Sigmoid colon (tissue), 4 donors: ENCODE results near the gene DACT2.

Source experiments
- EP300 ChIP-seq, 4 donors: sonication (generic); formaldehyde crosslinking; IDR thresholded peaks; one replicate each; pipeline ENCODE4 v1.6.1; 2017; ENCODE audit warnings: antibody characterized with exemption in 4 of 4
- POLR2A ChIP-seq, 2 donors: fragments of 450-650 bp; IDR thresholded peaks; one replicate each; pipeline ENCODE4 v1.6.1; 2016; ENCODE audit warnings: antibody characterized with exemption in 2 of 2, mild to moderate bottlenecking in 2 of 2, moderate library complexity in 2 of 2
- POLR2AphosphoS5 ChIP-seq, 4 donors: sonication (generic); formaldehyde crosslinking; IDR thresholded peaks; one replicate each; pipeline ENCODE4 v1.6.1; 2017; ENCODE audit warnings: antibody characterized with exemption in 4 of 4
- TF ChIP-seq, protein P1 (sequence below), 4 experiments: fragments of 450-650 bp in 3 of 4; fragments of 200-600 bp in 1 of 4; IDR thresholded peaks; one replicate each; pipeline ENCODE4 v1.5.1; 2016 to 2019; ENCODE audit warnings: antibody characterized with exemption in 4 of 4, mild to moderate bottlenecking in 3 of 4, moderate library complexity in 2 of 4

DNA sequence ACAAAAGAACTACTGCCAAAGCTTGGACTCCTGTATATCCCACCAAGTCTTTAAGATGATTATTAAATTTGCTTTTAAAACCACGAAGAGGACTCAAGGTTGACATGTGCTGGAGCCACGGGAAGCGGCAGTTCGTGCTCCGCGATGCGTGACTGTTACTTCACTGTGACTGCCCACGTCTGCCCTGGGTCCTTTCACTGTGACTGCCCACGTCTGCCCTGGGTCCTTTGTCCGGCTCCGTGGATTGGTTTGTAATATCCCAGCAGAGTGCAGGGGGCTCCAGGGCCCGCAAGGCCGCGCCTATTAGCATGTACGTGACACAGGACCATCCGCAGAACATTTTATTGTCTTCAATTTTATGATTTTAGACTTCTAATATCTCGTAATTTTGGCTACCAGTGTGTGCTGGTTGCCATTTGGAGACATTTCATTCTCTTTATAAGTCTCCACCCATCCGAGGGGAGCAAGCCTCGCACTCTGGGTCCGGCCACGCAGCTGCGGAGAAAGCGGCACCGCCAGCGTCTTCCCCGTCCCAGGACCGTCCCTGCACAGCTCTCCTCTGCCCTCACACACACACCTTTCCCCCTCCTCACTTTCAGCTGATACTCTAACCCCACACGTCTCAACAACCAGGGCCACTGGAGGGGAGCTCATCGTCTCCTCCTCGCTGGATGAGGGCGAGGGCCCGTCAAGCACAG is 42.9 kb downstream of the DACT2 start:
- TF ChIP-seq, protein P1, sequence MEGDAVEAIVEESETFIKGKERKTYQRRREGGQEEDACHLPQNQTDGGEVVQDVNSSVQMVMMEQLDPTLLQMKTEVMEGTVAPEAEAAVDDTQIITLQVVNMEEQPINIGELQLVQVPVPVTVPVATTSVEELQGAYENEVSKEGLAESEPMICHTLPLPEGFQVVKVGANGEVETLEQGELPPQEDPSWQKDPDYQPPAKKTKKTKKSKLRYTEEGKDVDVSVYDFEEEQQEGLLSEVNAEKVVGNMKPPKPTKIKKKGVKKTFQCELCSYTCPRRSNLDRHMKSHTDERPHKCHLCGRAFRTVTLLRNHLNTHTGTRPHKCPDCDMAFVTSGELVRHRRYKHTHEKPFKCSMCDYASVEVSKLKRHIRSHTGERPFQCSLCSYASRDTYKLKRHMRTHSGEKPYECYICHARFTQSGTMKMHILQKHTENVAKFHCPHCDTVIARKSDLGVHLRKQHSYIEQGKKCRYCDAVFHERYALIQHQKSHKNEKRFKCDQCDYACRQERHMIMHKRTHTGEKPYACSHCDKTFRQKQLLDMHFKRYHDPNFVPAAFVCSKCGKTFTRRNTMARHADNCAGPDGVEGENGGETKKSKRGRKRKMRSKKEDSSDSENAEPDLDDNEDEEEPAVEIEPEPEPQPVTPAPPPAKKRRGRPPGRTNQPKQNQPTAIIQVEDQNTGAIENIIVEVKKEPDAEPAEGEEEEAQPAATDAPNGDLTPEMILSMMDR (IDR thresholded peaks at IDR 0.05): no peak
- TF ChIP-seq POLR2AphosphoS5 (IDR thresholded peaks at IDR 0.05) (no peak), POLR2A (IDR thresholded peaks at IDR 0.05) (no peak), EP300 (IDR thresholded peaks at IDR 0.05) (no peak)
